Adrenal gland (tissue), 5 donors: Measurements from ENCODE around the gene DCAF7.

Experiments
- POLR2A ChIP-seq, 2 donors: fragments of 450-650 bp; IDR thresholded peaks; one replicate each; pipeline ENCODE4 v1.6.1; 2017; ENCODE audit warnings: antibody characterized with exemption in 2 of 2, mild to moderate bottlenecking in 2 of 2, moderate library complexity in 1 of 2
- TF ChIP-seq, protein P1 (sequence below), 6 experiments: fragments of 450-650 bp in 4 of 6; fragments of 200-600 bp in 2 of 6; sonication (generic) in 1 of 6; IDR thresholded peaks; 1 replicate in 5 of 6; 2 replicates in 1 of 6; pipeline versions ENCODE4 v1.5.1 to v1.8.0; 2016 to 2021; ENCODE audit warnings: antibody characterized with exemption in 6 of 6, mild to moderate bottlenecking in 2 of 6, moderate library complexity in 1 of 6
- donor health status: DM: no; HTN: no; CAD: no.

DNA sequence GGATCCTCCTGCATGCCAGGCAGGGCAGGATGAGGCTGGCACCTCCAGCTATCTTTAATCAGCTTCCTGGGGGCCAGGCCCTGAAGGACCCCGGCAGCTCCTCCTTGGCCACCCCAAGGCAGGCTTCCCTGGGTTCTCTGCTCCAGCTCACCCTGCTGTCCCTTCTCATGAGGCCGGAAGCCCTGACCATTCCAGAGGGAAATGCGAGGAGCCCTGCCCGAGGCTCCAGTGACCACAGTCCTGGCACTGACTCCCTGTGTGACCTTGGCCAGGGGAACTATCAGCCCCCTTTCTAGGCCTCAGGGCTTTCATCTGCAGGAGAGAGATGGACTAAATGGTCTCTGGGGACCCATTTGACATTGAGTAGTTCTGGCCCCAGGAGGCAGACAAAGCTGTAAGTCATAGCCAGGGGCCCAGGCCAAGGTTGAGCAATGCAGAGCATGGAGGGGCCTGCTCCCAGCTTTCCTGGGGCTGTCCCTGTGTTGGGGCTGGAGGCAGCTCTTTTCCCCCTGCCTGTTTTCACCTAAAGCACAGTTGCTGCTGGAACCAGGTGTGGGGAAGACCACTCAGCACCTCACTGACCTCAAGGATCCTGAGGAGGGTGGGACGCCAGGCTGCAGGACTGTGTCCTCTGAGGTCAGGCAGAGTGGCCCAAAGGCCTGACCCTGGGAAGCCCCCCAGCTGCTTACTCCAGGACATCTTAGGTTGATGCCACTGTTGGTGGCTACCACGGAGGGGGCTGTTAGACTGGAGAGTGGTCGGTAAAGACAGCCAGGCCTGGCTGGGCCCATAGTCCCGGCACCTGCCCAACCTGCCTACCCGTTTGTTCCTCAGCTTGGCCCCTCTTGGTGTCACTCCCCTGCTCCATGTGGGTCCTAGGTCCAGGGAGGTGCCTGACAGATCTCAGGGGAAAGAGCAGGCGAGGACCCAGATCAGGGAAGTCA lies 19.0 kb upstream of the DCAF7 start:
- TF ChIP-seq, protein P1, sequence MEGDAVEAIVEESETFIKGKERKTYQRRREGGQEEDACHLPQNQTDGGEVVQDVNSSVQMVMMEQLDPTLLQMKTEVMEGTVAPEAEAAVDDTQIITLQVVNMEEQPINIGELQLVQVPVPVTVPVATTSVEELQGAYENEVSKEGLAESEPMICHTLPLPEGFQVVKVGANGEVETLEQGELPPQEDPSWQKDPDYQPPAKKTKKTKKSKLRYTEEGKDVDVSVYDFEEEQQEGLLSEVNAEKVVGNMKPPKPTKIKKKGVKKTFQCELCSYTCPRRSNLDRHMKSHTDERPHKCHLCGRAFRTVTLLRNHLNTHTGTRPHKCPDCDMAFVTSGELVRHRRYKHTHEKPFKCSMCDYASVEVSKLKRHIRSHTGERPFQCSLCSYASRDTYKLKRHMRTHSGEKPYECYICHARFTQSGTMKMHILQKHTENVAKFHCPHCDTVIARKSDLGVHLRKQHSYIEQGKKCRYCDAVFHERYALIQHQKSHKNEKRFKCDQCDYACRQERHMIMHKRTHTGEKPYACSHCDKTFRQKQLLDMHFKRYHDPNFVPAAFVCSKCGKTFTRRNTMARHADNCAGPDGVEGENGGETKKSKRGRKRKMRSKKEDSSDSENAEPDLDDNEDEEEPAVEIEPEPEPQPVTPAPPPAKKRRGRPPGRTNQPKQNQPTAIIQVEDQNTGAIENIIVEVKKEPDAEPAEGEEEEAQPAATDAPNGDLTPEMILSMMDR (IDR thresholded peaks at IDR 0.05), result no peak
- TF ChIP-seq POLR2A (IDR thresholded peaks at IDR 0.05), result no peak
